22Rv1 (cell line): ENCODE measurements around the gene IPO9.

ENCODE experiments used
- H3K27ac ChIP-seq: fragments of 450-650 bp; 2 replicates; pipeline ENCODE4 v1.5.1; 2017
- ZFX ChIP-seq: fragments of 450-650 bp; IDR thresholded peaks from 2 replicates; pipeline ENCODE4 v1.6.1; 2017; ENCODE audit warnings: antibody characterized with exemption, borderline replicate concordance
- TF ChIP-seq, protein P1 (sequence below): fragments of 450-650 bp; IDR thresholded peaks from 2 replicates; pipeline ENCODE4 v1.5.1; 2017; ENCODE audit warnings: mild to moderate bottlenecking

IPO9 gene

DNA sequence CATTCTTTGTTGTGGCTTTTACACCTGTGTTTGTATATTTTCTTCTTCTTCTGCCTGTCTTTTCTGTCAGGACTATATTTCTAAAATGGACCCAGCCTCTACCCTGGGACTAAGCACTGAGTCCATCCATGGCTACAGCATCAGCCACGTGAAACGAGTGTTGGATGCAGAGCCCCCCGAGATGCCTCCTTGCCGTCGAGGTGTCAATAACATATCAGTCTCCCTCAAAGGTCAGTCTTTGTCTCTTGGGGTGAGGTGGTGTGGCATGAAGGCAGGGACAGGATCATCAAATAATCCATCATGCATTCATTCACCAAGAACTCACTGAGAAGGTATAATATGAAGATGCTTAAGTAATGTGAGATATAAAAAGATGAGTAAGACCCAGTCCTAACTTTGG lies 19.1 kb upstream of the IPO9 start:
- TF ChIP-seq, protein P1, sequence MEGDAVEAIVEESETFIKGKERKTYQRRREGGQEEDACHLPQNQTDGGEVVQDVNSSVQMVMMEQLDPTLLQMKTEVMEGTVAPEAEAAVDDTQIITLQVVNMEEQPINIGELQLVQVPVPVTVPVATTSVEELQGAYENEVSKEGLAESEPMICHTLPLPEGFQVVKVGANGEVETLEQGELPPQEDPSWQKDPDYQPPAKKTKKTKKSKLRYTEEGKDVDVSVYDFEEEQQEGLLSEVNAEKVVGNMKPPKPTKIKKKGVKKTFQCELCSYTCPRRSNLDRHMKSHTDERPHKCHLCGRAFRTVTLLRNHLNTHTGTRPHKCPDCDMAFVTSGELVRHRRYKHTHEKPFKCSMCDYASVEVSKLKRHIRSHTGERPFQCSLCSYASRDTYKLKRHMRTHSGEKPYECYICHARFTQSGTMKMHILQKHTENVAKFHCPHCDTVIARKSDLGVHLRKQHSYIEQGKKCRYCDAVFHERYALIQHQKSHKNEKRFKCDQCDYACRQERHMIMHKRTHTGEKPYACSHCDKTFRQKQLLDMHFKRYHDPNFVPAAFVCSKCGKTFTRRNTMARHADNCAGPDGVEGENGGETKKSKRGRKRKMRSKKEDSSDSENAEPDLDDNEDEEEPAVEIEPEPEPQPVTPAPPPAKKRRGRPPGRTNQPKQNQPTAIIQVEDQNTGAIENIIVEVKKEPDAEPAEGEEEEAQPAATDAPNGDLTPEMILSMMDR, result no peak
- TF ChIP-seq ZFX, result no peak
- no peak overlapping the region for H3K27ac ChIP-seq

- H3K27ac ChIP-seq, result no peak overlapping the region
- TF ChIP-seq, protein P1, result no peak
- no peak for TF ChIP-seq ZFX
Observed at GRCh38 chr1:201810466-201811216, 18.3 kb upstream of the IPO9 start.

DNA sequence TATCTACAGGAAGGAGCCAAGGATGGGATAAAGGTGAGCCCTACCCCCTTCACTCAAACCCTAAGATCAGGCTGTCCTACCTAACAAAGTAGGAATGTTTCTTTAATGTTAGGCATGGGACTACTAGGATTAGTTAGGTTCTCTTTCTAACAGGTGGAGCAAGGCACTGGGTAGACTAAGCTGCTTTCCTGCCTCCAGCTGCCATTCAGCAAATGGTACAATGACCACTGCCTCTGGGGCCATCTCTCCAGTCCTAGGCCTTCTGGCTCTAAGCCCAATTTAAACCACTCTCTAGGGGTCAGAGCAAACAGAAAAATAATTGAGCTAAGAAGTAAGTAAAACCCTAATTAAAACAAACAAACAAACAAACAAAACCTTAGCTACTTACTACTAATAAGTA lies 15.7 kb upstream of the IPO9 start:
- H3K27ac ChIP-seq, result no peak overlapping the region

GRCh38 chr1:201816309-201816854 lies 12.6 kb upstream of the IPO9 start:
- TF ChIP-seq ZFX, result no peak
- TF ChIP-seq, protein P1, result no peak

More for the DNA sequence above, 15.7 kb upstream of the IPO9 start:
- TF ChIP-seq, protein P1, result no peak
- TF ChIP-seq ZFX, result no peak

DNA sequence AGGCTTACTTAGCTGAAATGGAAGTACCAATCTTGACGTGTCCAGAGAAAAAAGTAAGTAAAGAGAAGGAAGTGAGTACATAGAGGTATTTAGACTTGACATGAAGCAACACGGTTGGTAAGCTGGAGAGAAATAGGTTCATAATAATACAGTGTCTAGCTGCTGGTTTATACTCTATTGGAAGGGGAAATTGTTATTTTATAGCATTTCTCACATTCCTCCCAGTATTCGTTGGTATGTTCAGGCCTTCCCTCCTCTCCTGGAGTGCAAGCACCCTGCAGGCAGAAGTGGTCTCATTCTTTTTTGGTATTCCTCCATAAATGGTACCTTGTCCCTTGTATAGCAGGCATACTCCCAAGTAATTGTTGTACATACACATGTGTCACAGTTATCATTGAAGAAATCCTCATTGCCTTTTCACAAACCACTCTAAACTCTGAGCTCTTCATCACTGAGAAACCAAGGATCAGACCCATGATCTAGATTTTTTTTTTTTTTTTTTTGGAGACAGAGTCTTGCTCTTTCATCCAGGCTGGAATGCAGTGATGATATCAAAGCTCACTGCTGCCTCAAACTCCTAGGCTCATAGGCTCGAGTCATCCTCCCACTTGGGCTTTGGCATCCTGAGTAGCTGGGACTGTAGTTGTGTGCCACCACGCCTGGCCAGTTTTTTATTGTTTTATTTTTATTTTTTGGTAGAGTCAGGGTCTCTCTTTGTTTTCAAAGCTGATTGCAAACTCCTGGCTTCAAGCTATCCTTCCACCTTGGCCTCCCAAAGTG lies 9.8 kb upstream of the IPO9 start:
- TF ChIP-seq ZFX, result no peak
- TF ChIP-seq, protein P1, result no peak
- H3K27ac ChIP-seq, result no peak overlapping the region

More at GRCh38 chr1:201816309-201816854, 12.6 kb upstream of the IPO9 start:
- H3K27ac ChIP-seq, result no peak overlapping the region

DNA sequence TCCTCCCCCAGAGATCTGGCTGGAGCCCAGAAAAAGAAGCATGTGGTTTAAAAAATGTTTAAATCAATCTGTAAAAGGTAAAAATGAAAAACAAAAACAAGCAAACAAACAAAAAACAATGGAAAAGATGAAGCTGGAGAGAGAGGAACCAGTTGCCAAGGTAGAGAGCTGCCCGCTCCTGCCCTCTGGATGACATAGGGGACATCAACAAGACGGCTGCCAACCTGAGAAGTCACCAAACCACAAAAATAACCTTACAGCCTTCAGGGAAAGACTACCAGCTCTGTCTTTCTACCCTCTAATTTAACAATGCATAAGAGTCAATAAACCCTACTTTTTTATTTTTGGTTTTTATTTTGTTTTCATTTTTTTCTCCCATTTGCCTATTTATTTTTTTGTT lies 8.5 kb upstream of the IPO9 start:
- TF ChIP-seq, protein P1, result no peak
- TF ChIP-seq ZFX, result no peak
- H3K27ac ChIP-seq, result no peak overlapping the region
